HEK293 (cell line): ENCODE measurements around the gene SAC3D1.

Experiments used
- CTCF ChIA-PET: fragments of 350-600 bp; formaldehyde crosslinking; extraction: SDS; loops from one replicate; lab custom pipeline; 2021; ENCODE audit warnings: antibody characterized with exemption; lab: Yijun Ruan, JAX
- POLR2A ChIA-PET: fragments of 300-600 bp; formaldehyde crosslinking; extraction: SDS; loops from one replicate; lab custom pipeline; 2020; ENCODE audit warnings: antibody characterized with exemption, inconsistent platforms; lab: Yijun Ruan, JAX
- H3K27ac ChIP-seq: fragments of 200-500 bp; sonication (Bioruptor generic); 2 replicates; pipeline ENCODE4 v1.5.1; 2014; ENCODE audit warnings: low read depth, low read length, control low read depth, inconsistent platforms; ENCODE audit errors: extremely low read depth
- H3K36me3 ChIP-seq, 2 experiments: fragments of 200-500 bp in 1 of 2; sonication (Bioruptor generic) in 1 of 2; 1 replicate in 1 of 2; 2 replicates in 1 of 2; pipeline ENCODE4 v1.5.1; 2014 to 2017; ENCODE audit warnings: inconsistent platforms in 2 of 2, low read length in 2 of 2; ENCODE audit not compliant: control insufficient read depth in 2 of 2, insufficient read depth in 1 of 2
- H3K4me1 ChIP-seq: fragments of 200-500 bp; sonication (Bioruptor generic); 2 replicates; pipeline ENCODE4 v1.5.1; 2014; ENCODE audit warnings: mild to moderate bottlenecking, low read length, inconsistent platforms; ENCODE audit not compliant: control insufficient read depth, insufficient read depth
- H3K4me3 ChIP-seq: 2 replicates; pipeline ENCODE4 v1.5.1; 2011; ENCODE audit warnings: low read depth, mild to moderate bottlenecking, control low read depth, low read length, moderate library complexity
- H3K9me3 ChIP-seq: fragments of 200-500 bp; sonication (Bioruptor generic); 2 replicates; pipeline ENCODE4 v1.5.1; 2014; ENCODE audit warnings: low read depth, low read length, inconsistent platforms; ENCODE audit not compliant: control insufficient read depth, insufficient read depth
- EGR2 ChIP-seq: fragments of 450-650 bp; formaldehyde crosslinking; IDR thresholded peaks from 2 replicates; pipeline ENCODE4 v1.5.1; 2016; ENCODE audit warnings: low read depth, missing biosample characterization, missing genetic modification characterization
- GLIS1 ChIP-seq: fragments of 450-650 bp; formaldehyde crosslinking; IDR thresholded peaks from 2 replicates; pipeline ENCODE4 v1.5.1; 2016; ENCODE audit warnings: missing biosample characterization, missing genetic modification characterization
- YY1 ChIP-seq: fragments of 450-650 bp; formaldehyde crosslinking; IDR thresholded peaks from 2 replicates; pipeline ENCODE4 v1.5.1; 2018; ENCODE audit warnings: missing biosample characterization, missing genetic modification characterization
- ZFP3 ChIP-seq: fragments of 450-650 bp; formaldehyde crosslinking; IDR thresholded peaks from 2 replicates; pipeline ENCODE4 v1.5.1; 2016; ENCODE audit warnings: low read depth, missing biosample characterization, missing genetic modification characterization
- ZNF140 ChIP-seq: fragments of 450-650 bp; formaldehyde crosslinking; IDR thresholded peaks from 2 replicates; pipeline ENCODE4 v1.5.1; 2016; ENCODE audit warnings: missing biosample characterization, missing genetic modification characterization
- ZNF19 ChIP-seq: fragments of 450-650 bp; formaldehyde crosslinking; IDR thresholded peaks from 2 replicates; pipeline ENCODE4; 2016; ENCODE audit warnings: missing biosample characterization, missing genetic modification characterization, low read depth
- ZNF266 ChIP-seq: fragments of 450-650 bp; formaldehyde crosslinking; IDR thresholded peaks from 2 replicates; pipeline ENCODE4 v1.5.1; 2016; ENCODE audit warnings: missing biosample characterization, missing genetic modification characterization, low read depth
- ZNF292 ChIP-seq: fragments of 450-650 bp; formaldehyde crosslinking; IDR thresholded peaks from 2 replicates; pipeline ENCODE4 v1.5.1; 2016; ENCODE audit warnings: low read depth, missing biosample characterization, missing genetic modification characterization, borderline replicate concordance
- ZNF335 ChIP-seq: fragments of 450-650 bp; formaldehyde crosslinking; conservative IDR thresholded peaks from 2 replicates; pipeline ENCODE4 v1.5.1; 2016; ENCODE audit warnings: missing biosample characterization, missing genetic modification characterization
- ZNF48 ChIP-seq: fragments of 450-650 bp; formaldehyde crosslinking; IDR thresholded peaks from 2 replicates; pipeline ENCODE4 v1.5.1; 2016; ENCODE audit warnings: missing biosample characterization, missing genetic modification characterization
- ZNF654 ChIP-seq: fragments of 450-650 bp; formaldehyde crosslinking; IDR thresholded peaks from 2 replicates; pipeline ENCODE4 v1.5.1; 2016; ENCODE audit warnings: low read depth, missing biosample characterization, missing genetic modification characterization
- ZNF776 ChIP-seq: fragments of 450-650 bp; formaldehyde crosslinking; IDR thresholded peaks from 2 replicates; pipeline ENCODE4 v1.5.0; 2017; ENCODE audit warnings: missing biosample characterization, missing genetic modification characterization, borderline replicate concordance
- TF ChIP-seq, protein P1 (sequence below): fragments of 450-650 bp; formaldehyde crosslinking; IDR thresholded peaks from 2 replicates; pipeline ENCODE4 v1.5.1; 2017; ENCODE audit warnings: missing biosample characterization, missing genetic modification characterization
- TF ChIP-seq, protein P2 (sequence below): fragments of 450-650 bp; formaldehyde crosslinking; IDR thresholded peaks from 2 replicates; pipeline ENCODE4 v1.5.1; 2016; ENCODE audit warnings: missing biosample characterization, missing genetic modification characterization

The SAC3D1 gene

DNA sequence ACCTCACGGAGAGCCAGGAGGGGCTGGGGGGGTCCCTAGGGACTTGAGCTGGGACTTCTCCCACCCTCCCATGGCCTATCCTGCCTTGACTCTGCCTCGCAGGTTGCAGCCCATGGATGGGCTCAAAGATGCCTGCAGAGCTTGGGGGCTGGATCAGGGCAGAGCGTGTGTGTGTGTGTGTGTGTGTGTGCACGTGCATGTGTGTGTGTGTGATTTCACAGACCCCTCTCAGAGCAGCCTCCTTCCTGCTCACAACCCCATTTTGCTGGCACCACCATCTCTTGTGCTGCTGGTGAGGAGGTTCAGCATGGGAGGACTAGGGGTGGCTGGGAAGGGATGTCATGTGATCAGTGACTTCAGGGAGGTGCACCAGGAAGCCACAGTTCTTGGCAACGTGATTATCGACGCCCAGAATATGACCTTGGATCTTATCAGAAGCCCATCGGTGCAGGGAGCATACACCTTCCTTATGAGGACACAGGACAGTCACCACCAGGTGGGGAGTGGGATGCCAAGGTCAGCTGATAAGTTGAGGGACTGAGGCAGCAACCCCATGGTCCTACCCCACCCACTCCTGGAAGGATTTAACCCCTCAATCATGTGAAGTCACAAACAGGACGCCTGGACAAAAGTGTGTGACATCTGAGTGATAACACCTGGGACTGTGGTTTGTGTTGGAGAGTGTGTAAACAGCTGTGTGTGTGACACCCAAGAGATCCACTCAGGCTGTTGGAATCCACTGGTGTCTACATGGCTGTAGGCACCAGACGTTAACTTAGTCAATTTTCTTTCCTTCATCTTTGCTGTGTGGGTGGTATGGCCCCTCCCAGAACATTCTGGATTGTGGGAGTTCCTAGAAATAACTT is 19.2 kb downstream of the SAC3D1 start:
- no peak overlapping the region for H3K4me3 ChIP-seq
- CTCF ChIA-PET: interaction anchor here (1.6 to 1.7 kb wide), 2 partner anchors 15 to 18 kb away, joined by 4 to 6 read pairs; no protein-coding TSS in a partner anchor
- no peak overlapping the region for H3K27ac ChIP-seq

DNA sequence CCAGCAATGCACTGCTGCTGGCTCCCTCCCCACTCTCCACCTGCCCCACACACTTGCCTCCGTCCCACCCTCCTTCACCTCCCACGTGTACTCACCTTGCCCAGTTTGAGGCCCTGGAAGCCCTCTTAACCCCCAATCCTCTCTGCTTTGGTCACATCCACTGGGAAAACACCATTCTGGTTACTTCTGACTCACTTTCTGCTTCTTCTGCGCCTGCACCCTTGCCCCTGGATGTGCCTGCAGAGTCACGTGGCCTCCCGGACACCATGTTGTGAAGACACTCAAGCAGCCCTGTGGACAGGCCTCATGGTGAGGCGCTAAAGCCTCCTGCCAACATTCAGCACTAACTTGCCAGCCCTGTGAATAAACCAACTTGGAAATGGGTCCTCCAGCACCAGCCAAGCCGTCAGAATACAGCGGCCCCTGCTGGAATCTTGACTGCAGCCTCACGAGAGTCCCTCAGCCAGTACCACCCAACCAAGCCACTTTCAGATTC is 20.0 kb downstream of the SAC3D1 start:
- Histone ChIP-seq H3K4me3 (no peak overlapping the region), H3K27ac (no peak overlapping the region), H3K9me3 (no peaks in the 10 kb centered on the region), H3K4me1 (no peaks in the 10 kb centered on the region), H3K36me3 (no peaks in the 10 kb centered on the region)
- POLR2A ChIA-PET: no interaction called here
- 0 out of 2 replicates have a peak, but pooled peaks have one; percentile 5 for TF ChIP-seq EGR2 (tag by site-specific recombination)
- no peak for TF ChIP-seq ZNF292 (tag by site-specific recombination)
- peak; percentile 19 for TF ChIP-seq ZNF654 (tag by site-specific recombination)
- TF ChIP-seq ZNF266 (tag by site-specific recombination): no peak
- no peak for TF ChIP-seq GLIS1 (tag by site-specific recombination)
- no peak for TF ChIP-seq ZFP3 (tag by site-specific recombination)
- TF ChIP-seq ZNF19: no peak
- CTCF ChIA-PET: no interaction called here

More for the DNA sequence above, 19.2 kb downstream of the SAC3D1 start:
- H3K4me1 ChIP-seq: no peaks in the 10 kb centered on the region
- POLR2A ChIA-PET: no interaction called here
- no peaks in the 10 kb centered on the region for H3K36me3 ChIP-seq
- no peaks in the 10 kb centered on the region for H3K9me3 ChIP-seq
- TF ChIP-seq ZNF776 (tag by site-specific recombination) (no peak), ZNF335 (tag by site-specific recombination) (no peak), ZNF140 (tag by site-specific recombination) (no peak), ZNF48 (tag by site-specific recombination) (no peak)
- TF ChIP-seq, protein P1, sequence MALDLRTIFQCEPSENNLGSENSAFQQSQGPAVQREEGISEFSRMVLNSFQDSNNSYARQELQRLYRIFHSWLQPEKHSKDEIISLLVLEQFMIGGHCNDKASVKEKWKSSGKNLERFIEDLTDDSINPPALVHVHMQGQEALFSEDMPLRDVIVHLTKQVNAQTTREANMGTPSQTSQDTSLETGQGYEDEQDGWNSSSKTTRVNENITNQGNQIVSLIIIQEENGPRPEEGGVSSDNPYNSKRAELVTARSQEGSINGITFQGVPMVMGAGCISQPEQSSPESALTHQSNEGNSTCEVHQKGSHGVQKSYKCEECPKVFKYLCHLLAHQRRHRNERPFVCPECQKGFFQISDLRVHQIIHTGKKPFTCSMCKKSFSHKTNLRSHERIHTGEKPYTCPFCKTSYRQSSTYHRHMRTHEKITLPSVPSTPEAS (tag by site-specific recombination): peak; percentile 40

DNA sequence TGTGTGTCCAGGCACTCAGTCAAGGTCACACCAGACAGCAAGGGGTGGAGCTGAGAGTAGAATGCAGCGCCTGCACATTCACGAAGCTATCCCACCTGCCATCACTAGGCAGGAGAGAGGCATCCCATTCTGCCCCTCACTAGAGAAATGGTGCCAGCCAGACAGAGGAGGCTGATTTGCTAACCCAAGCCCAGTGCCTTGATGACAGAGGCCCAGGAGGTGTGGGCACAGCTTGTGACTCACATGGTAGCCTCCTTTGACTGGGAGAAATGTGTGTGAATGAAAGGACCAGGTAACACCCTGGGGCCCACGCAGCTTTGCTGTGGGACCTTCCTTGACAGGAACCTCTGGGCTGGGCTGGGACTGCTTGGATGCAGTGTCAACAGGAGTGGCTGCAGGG is 22.5 kb downstream of the SAC3D1 start:
- ChIA-PET CTCF (interaction anchor here (2.0 kb wide), 1 partner anchor 13 kb away, joined by 8 read pairs; no protein-coding TSS in a partner anchor), POLR2A (interaction anchor here (1.2 kb wide), 1 partner anchor 14 kb away, joined by 3 read pairs; no protein-coding TSS in a partner anchor)
- Histone ChIP-seq H3K9me3 (no peaks in the 10 kb centered on the region), H3K36me3 (no peaks in the 10 kb centered on the region), H3K4me3 (no peak overlapping the region), H3K27ac (no peak overlapping the region), H3K4me1 (no peaks in the 10 kb centered on the region)
- TF ChIP-seq, protein P2, sequence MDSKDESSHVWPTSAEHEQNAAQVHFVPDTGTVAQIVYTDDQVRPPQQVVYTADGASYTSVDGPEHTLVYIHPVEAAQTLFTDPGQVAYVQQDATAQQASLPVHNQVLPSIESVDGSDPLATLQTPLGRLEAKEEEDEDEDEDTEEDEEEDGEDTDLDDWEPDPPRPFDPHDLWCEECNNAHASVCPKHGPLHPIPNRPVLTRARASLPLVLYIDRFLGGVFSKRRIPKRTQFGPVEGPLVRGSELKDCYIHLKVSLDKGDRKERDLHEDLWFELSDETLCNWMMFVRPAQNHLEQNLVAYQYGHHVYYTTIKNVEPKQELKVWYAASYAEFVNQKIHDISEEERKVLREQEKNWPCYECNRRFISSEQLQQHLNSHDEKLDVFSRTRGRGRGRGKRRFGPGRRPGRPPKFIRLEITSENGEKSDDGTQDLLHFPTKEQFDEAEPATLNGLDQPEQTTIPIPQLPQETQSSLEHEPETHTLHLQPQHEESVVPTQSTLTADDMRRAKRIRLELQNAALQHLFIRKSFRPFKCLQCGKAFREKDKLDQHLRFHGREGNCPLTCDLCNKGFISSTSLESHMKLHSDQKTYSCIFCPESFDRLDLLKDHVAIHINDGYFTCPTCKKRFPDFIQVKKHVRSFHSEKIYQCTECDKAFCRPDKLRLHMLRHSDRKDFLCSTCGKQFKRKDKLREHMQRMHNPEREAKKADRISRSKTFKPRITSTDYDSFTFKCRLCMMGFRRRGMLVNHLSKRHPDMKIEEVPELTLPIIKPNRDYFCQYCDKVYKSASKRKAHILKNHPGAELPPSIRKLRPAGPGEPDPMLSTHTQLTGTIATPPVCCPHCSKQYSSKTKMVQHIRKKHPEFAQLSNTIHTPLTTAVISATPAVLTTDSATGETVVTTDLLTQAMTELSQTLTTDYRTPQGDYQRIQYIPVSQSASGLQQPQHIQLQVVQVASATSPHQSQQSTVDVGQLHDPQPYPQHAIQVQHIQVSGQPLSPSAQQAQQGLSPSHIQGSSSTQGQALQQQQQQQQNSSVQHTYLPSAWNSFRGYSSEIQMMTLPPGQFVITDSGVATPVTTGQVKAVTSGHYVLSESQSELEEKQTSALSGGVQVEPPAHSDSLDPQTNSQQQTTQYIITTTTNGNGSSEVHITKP (tag by site-specific recombination): peak; percentile 79
- no peak for TF ChIP-seq YY1 (tag by site-specific recombination)
